Adrenal gland (tissue), 5 donors: ENCODE measurements around the gene SMPD3.

Experiments
- POLR2A ChIP-seq, 2 donors: fragments of 450-650 bp; IDR thresholded peaks; one replicate each; pipeline ENCODE4 v1.6.1; 2017; ENCODE audit warnings: antibody characterized with exemption in 2 of 2, mild to moderate bottlenecking in 2 of 2, moderate library complexity in 1 of 2
- TF ChIP-seq, protein P1 (sequence below), 6 experiments: fragments of 450-650 bp in 4 of 6; fragments of 200-600 bp in 2 of 6; sonication (generic) in 1 of 6; IDR thresholded peaks; 1 replicate in 5 of 6; 2 replicates in 1 of 6; pipeline versions ENCODE4 v1.5.1 to v1.8.0; 2016 to 2021; ENCODE audit warnings: antibody characterized with exemption in 6 of 6, mild to moderate bottlenecking in 2 of 6, moderate library complexity in 1 of 6
- donor health status: DM: no; HTN: no; CAD: no.

DNA sequence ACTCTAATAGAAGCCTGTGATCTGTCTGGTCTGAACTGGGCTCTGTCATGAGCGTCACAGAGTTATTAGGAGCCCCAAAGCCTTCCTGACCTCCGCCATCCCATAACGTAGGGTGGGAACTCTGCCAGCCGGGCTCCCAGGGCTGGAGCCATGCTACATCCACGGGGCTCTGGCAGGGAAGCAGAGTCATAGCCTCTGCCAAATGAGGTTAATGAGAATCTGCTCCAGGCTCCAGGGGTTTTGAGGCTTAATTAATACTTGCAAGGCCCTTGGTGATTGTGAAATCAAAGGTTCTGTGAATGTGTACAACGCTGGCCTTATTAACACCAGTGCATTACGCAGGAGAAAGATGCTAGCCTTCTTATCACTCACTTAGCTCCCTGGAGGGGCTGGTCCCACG, 48.4 kb upstream of the SMPD3 start:
- TF ChIP-seq, protein P1, sequence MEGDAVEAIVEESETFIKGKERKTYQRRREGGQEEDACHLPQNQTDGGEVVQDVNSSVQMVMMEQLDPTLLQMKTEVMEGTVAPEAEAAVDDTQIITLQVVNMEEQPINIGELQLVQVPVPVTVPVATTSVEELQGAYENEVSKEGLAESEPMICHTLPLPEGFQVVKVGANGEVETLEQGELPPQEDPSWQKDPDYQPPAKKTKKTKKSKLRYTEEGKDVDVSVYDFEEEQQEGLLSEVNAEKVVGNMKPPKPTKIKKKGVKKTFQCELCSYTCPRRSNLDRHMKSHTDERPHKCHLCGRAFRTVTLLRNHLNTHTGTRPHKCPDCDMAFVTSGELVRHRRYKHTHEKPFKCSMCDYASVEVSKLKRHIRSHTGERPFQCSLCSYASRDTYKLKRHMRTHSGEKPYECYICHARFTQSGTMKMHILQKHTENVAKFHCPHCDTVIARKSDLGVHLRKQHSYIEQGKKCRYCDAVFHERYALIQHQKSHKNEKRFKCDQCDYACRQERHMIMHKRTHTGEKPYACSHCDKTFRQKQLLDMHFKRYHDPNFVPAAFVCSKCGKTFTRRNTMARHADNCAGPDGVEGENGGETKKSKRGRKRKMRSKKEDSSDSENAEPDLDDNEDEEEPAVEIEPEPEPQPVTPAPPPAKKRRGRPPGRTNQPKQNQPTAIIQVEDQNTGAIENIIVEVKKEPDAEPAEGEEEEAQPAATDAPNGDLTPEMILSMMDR (IDR thresholded peaks at IDR 0.05), result no peak
- TF ChIP-seq POLR2A (IDR thresholded peaks at IDR 0.05), result no peak
